GM19035 (cell line): ENCODE data around the gene SUMO3.

Experiments used
- ATAC-seq: cut with Tn5 transposase; IDR thresholded peaks from one replicate; pipeline ENCODE4 v1.9.1; 2021; ENCODE audit not compliant: unreplicated experiment

Gene SUMO3

DNA sequence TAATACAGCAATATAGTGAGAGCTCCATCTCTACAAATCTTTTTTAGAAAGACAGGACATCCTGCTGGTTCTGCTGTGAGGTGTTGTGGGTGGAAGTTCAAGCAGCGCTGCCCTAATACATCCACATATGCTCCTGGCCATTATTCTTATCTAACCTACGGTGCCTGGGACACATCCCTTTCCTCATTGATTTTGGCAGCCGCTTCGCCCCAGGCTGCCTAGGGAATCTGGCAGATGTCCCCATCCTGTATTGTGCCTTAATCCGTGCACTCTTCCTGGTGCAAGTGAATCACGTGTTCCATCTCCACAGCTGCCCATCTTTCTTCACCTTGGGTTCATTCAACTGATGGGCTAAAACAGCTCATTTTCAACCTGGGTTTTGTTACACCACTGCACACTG is 13.1 kb downstream of the SUMO3 start:
- no peak for ATAC-seq

DNA sequence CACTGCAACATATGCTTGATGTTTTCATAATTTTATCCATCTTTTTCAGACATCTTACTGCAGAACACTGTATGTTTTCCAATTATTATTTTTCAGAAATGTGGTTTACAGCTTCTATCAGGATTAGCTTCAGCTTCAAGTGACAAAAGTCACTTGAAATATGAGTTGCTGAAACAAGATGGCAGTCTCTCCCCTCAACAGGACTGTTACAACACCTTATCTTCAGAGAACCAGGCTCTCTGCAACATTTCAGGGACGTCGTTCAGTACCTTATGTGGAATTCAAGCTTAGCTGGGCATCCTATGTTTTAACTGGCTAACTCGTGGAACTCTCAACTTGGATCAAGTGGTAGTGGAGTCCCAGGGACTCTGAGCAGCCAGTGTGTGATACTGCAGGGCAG is 14.2 kb downstream of the SUMO3 start:
- ATAC-seq, result no peak

DNA sequence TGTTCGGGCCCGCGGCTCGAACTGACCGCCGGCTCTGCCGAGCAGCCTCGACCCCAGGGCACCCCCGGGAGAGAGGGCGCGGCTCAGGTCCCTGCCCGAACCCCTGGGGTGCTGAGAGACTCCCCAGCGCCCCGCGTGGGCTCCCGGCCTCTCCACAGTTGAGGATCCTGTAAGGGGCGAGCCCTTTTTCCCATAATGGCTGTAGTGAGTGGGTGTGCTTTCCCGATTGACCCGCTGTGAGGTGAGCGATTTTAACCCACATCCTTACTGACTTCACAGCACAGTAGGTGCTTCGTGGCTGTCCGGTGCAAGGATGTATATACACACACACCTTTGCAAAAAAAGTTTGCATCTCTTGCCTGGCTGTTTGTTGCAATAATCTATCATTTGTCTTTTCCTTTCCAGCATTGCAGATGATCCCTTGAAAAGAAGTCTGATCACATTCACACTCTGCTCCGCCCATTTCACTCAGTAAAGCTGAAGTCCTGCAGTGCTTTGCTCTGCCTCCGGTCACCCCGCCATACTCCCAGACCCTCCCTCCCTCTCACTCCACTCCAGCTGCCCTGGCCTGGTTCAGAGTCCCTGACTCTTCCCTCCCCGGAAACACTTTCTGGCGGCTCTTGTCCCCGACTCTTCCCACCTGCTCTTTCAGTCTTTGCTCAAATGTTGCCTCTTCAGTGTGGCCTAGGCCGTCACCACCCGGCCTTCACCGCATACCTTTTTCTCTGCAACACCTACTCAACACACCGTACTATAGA is 15.3 kb downstream of the SUMO3 start:
- peak; percentile 18 for ATAC-seq

DNA sequence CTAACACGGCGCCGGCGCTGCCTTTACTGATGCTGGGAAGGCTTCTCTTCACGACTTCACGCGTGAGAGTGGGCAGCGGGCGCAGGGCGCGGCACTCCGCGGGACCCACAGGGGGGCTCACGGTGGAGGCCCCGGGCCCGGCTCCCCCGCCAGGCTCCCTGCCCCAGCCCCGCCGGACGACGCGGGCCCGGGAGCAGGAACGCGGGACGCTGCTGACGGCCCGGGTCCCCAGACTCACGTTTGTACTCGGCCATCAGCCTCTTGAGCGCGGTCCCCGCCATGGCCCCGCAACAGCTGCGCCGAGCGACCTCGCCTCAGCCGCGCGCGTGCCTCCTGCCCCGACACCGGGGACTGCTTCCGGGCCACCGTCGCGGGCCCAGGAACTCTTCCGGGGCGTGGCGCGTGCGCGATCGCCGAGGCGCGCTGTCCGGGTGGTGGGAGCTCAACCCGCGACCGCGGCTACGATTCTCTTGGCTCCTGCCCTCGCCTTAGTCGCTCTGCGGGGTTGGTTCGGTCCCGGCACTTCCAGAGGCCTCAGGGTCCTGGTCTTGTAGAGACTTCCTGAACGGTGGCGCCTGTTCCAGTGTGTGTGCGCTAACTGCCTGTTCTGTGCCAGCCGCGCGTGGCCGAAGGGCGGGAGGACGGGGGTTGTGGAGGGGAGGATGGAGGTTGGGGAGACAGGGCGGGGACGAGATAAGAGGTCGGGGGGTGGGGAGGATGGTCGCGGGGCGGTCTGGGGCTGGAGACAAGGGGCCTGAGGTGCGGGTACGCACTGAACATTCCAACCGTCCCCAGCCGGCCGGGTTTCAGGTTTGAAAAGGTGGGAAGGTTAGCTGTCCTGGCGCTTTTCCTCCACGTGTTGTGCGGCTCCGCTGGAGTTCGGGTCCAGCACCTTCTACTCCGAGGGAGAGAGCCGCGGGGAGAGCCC is 16.1 kb downstream of the SUMO3 start, which contains the start of gene UBE2G2:
TSS of gene UBE2G2 (minus strand) at position 353 of the 928 bp plus-strand sequence. CDS start at position 281, 72 bp downstream.
- peak; percentile 75 for ATAC-seq

DNA sequence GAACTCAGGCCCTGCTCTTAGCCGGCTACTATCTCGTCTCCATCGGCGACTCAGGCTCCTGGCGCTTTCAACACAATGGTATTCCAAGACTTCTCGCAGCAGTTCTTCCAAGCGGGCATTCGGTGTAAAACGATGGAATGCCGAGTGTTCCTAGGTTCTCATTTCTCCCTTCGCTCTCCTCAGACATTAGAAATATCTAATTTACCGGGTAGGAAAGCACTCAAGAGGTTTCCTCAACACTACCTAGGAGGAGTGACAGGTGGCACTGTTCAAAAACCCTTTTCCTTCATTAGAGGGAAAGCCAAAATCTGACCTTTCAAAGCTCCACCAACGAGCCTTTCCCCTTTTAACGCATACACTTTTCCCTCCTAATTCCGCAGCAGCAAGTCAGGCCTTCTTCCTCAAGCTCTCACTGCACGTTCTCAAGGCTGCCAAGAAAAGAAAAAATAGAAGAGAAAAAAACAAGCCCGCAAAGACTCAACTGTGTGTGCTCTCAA is 16.8 kb downstream of the SUMO3 start:
- peak; percentile 53 for ATAC-seq

DNA sequence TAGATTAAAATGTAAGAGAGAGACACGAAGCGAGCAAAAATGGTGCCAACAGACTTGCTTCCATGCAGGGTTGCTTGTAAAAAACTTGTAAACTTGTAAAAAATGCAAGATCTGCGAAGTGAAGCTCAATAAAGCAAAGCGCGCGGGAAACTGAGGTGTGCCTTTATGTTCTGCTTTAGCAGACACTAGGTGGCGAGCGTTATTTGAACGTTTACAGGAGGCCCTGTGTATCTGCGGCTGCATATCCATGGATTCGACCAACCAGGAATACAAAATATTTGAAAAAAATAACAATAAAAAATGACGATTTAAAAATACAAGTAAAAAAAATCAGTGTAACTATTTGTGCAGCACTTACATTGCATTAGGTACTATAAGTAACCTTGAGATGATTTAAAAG is 17.8 kb downstream of the SUMO3 start:
- no peak for ATAC-seq

DNA sequence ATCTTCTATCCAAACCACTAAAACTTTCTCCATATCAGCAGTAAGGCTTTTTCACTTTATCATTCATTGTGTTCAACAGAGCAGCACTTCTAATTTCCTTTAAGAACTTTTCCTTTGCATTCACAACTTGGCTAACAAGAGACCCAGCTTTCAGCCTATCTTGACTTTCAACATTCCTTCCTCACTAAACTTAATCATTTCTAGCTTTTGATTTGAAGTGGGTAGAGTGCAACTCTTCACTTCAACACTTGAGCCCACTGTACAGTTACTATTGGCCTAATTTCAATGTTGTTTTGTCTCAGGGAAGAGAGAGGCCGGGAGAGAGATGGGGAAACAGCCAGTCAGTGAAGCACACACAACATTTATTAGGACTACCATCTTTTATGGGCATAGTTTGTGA is 18.2 kb downstream of the SUMO3 start:
- no peak for ATAC-seq

DNA sequence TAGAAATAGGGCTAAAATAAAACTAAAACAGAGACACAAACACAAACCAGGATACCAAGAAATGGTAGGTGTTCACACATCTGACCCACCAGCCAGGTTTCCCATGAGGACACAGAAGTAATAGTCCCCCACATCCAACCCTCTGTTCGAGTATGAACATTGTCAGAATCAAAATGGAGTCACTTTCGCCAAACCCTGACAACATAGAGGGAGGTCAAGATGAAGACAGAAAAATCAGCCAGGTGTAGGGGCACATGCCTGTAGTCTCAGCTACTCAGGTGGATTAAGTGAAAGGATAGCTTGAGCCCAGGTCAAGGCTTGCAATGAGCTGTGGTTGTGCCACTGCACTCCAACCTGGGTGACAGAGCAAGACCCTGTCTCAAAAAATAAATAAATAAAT is 20.1 kb downstream of the SUMO3 start:
- no peak for ATAC-seq

DNA sequence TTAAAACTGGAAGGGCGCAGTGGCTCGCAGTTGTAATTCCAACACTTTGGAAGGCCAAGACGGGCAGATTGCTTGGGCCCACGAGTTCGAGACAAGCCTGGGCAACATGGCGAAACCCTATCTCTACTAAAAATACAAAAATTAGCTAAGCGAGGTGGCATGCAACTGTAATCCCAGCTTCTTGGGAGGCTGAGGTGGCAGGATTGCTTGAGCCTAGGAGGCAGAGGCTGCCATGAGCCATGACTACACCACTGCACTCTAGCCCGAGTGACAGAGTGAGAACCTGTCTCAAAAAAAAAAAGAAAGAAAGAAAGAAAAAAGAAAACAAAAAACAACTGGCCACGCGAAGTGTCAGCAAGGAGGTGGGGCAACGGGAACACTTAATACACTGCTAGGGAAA is 22.5 kb downstream of the SUMO3 start:
- ATAC-seq, result no peak

DNA sequence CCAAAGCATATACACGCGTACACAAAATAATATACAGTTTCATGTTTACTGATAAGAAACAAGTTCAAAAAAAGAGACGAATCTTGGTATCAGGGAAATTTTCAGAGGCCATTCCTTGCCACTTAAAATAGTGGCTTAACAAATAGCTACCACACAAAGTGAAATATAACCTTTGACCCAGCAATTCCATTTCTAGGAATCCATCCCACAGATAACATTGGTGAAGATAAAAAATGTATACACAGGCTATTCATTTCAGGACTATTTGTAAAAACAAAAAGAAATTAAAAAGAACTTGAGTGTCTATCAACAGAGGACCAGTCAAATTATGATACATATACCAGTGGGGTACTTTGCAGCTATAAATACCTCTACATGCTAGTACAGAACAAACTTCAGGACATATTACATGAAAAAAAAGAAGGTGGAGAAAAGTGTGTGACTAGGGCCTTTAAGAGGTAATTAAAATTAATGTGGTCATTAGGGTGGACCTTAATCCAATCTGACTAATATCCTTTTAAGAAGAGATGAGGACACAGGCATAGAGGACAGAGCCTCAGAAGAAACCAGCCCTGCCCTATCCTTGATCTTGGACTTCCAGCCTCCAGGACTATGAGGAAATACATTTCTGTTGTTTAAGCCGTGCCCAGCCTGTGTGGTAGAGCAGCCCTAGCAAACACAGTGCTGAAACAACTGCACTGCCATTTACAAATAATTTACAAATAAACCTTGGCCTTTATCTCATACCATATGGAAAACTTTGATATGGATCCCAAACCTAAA is 24.1 kb downstream of the SUMO3 start:
- ATAC-seq, result no peak

DNA sequence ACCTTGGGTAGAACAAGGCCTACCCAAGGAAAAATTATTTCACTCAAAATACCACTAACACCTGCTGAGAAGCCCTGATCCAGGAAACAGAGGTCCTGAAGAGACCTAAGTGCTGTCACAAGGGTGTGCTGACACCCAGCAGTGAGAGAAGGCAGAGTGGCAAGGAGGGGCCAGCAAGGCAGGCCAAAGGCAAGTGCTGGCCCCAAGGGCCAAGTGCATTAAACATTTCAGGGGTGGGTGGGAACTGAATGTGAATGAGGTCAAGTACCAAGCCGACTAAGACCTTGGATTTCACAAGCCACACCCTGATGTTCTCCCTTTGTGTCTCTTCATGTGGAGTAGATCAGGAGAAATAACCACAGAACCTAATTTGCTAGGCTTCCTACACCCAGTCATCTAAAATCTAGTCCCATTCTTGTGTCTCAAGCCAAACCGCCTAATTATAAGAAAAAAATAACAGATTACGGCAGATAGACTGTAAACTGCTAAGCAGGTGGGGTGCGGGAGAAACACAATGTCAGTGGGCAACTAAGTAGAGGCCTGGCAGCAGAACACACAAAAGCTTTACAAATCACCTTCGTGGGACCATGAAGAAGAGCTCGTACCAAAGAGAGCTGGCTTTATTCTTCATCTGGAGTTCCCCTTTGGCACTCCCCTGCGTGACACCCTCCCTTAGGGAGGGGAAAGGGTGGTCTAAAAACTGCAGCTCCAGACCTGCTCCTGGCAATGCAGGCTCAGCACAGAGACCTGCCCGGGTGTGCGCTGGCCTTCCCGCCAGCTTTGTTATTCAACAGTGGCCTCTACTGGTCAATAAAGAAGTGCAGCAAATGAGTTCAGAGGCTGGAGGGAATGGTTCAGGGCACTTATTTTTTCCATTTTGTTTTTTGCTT is 24.9 kb downstream of the SUMO3 start:
- ATAC-seq, result peak; percentile 59

DNA sequence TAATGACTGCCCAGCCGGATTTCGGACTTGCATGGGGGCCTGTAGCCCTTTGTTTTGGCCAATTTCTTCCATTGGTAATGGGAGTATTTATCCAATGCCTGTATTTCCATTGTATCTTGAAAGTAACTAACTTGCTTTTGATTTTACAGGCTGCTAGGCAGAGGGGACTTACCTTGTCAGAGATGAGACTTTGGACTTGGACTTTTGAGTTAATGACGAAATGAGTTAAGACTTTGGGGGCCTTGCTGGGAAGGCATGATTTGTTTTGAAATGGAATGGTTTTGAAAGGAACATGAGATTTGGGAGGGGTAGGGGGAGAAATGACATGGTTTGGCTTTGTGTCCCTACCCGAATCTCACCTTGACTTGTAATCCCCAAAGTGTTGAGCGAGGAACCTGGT is 25.9 kb downstream of the SUMO3 start:
- no peak for ATAC-seq

DNA sequence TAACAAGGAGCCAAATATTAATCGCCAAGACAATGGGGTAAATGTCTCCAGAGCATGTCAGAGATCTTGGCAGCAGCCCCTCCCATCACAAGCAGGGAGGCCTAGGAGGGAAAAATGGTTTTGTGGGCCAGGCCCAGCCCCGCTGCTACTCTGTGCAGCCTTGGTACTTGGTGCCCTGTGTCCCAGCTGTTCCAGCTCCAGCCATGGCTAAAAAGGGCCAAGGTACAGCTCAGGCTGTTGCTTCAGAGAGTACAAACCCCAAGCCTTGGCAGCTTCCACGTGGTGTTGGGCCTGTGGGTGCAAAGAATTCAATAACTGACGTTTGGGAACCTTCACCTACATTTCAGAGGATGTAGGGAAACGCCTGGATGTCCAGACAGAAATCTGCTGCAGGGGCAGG is 26.6 kb downstream of the SUMO3 start:
- no peak for ATAC-seq

DNA sequence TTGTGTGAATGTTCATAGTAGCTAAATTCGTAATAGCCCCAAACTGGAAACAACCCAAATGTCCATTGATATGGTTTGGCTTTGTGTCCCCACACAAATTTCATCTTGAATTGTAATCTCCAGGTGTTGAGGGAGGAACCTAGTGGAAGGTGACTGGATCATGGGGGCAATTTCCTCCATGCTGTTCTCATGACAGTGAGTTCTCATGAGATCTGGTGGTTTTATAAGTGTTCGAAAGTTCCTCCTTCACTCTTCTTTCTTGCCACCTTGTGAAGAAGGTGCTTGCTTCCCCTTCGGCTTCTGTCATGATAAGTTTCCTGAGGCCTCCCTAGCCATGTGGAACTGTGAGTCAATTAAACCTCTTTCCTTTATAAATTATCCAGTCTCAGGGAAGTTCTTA is 27.5 kb downstream of the SUMO3 start:
- ATAC-seq, result no peak

DNA sequence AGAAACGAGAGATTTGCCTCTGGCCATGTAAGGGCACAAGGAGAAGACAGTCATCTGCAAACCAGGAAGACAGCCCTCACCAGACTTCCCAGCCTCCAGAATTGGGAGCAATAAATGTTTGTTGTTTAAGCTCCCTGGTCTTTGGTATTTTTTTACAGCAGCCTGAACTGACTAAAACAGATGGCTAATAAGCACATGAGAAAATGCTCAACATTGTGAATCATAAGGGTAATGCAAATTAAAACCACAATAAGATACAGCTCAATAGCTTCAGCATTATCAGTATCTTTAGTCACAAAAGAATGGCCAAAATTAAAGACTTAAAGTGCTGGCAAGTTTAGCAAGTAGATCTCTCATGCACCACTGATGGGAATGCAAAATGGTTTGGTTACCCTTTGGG is 28.0 kb downstream of the SUMO3 start:
- no peak for ATAC-seq

DNA sequence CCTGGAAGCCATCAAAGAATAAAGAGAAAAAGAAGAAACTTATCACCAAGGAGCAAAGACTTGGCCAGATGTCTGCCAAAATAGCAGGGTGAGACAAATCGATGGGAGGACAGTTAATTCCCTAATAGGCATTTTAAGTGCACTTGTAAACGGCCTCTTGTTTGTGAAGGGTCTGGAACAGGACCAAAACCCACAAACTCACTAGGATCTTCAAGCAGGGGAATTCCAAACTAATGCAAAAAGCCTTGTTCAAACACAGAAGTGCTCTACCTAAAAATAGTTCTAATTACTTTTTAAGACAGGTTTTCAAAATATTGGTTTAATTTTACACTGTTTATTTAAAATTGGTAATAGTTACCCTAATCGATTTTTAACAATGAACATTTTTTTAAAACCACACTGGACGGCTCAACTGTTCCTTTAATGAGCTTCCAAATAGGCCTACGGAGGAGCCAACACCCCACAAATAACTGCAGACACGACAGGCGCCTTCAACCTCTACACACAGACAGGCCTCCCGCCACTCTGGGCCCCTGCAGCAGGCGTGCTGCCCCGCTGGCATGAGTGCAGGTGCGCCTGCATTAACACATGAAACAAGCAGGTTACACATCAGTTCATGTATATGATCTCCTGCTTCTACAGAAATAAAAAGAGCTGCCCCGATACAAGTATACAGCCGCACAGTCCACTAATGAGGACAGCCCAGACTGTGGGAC is 32.1 kb downstream of the SUMO3 start:
- no peak for ATAC-seq

DNA sequence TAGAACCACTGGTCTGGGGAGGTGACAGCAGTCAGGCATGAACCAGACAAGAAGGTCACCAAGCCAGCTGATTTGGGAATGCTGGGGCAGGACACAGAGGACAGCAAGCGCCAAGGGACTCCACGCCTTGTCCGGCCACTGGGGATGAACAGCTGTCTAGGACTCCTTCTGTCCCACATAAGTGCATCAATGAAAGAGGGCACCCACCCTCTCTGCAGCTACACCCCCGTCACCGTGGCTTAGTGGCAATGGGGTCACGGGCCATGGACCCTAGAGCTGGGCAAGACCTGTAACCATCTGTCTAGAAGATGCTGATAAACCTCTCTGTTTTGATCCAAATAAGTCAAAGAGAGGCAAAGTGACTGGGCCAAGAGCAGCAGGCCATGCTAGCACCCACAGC is 33.1 kb downstream of the SUMO3 start:
- ATAC-seq, result no peak

DNA sequence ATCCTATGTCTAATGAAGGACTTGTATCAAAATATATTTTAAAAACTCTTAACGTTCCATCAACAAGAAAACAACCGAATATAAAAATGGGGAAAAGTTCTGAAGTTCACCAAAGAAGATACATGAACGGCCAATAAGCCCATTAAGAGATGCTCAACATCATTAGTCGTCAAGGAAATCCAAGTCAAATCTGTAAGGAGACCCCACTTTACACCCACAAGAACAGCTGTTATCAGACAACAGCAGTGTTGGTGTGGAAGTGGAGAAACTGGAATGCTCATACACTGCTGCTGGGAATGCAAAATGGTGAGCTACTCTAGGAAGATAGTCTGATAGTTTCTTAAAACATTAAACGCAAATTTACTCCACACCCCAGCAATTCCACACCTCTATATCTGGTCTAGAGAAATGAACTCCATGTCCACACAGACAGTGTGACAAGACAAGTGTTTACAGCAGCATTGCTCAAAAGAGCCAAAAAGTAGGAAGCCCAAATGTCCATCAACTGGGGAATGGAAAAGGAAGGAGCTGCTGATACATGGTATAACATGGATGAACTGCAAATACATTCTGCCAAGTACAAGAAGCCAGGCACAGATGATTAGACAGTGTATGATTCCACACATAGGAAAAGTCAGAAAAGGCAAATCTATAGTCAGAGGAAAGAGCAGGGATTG is 34.7 kb downstream of the SUMO3 start:
- ATAC-seq, result no peak
